ENCODE measurements around the gene PKN2. TPM values are rescaled to one million over a fixed set of nuclear protein-coding genes. Genes with fewer than 3 reads are reported as not detected.

PKN2 gene
- total and polyA plus RNA-seq, 8 donors = 6.5 to 28.8 (median 16.0) TPM

DNA sequence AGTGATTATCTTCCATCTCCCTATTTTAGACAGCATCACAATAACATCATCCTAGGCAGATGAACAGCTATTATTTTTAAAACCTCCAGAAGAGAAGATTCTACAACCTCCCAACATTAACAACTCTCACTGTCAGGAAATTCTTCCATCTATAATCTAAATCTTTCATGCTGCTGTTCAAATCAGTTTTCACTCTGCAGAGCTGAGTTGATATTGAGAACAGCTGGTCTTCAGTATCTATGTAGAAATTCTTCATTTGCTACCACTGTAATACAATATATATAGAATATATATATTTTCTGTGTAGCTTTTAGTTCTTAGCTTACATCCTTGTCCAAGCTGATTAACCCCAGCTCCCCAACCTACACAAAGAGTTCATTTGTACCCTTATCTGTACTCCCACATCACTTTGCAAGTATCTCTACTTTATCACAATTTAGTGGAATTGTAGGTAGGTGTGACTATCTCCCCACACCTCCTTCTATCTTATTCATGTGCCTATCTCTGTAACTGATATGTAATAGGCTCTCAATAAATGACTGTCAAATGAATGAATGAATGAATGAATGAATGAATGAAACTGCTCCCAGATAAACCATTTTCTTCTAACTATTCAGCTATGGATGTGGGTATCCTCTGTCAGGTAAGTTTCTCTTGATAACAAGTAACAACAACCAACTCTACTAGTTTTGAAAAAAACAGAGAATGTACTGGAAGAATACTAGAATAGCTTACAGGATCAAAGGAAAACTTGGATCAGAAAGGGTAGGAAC is 37.4 kb upstream of the PKN2 start:
- DNase-seq (no peak), ATAC-seq (no peak), FAIRE-seq (no peak)
- Histone ChIP-seq H3K9me3 (no peaks in the 10 kb centered on the region), H3K4me3 (no peak overlapping the region), H3K27me3 (no peaks in the 10 kb centered on the region), H3K4me1 (no peaks in the 10 kb centered on the region), H3K27ac (no peak overlapping the region), H3K36me3 (no peaks in the 10 kb centered on the region)
- TF ChIP-seq, protein P1, sequence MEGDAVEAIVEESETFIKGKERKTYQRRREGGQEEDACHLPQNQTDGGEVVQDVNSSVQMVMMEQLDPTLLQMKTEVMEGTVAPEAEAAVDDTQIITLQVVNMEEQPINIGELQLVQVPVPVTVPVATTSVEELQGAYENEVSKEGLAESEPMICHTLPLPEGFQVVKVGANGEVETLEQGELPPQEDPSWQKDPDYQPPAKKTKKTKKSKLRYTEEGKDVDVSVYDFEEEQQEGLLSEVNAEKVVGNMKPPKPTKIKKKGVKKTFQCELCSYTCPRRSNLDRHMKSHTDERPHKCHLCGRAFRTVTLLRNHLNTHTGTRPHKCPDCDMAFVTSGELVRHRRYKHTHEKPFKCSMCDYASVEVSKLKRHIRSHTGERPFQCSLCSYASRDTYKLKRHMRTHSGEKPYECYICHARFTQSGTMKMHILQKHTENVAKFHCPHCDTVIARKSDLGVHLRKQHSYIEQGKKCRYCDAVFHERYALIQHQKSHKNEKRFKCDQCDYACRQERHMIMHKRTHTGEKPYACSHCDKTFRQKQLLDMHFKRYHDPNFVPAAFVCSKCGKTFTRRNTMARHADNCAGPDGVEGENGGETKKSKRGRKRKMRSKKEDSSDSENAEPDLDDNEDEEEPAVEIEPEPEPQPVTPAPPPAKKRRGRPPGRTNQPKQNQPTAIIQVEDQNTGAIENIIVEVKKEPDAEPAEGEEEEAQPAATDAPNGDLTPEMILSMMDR (IDR thresholded peaks at IDR 0.05) = no peak
- intact Hi-C loops (cut with DNase I) = no loop called here

DNA sequence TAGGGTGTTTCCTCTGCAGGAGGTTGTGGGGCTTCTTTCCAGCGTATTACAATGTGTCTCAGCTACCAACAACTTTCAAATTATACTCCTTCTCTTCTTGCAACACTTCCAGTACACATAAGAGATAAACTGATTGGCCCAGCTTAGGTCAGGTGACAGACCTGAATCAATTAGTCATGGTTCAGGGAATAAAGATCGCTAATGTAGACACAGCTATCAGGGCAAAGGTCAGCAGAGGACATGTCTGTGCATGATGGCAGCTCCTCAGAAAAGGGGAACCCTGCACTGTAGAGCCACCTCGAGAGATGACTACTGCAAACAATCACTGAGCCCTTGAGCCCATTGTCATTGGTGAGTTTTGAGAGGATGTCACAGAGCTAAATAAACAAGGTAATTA is 36.8 kb upstream of the PKN2 start:
- TF ChIP-seq, protein P1 (IDR thresholded peaks at IDR 0.05) = no peak
- DNase-seq = no peak
- intact Hi-C loops (cut with DNase I) = no loop called here
- Histone ChIP-seq H3K27me3 (no peaks in the 10 kb centered on the region), H3K4me1 (no peaks in the 10 kb centered on the region), H3K36me3 (no peaks in the 10 kb centered on the region), H3K4me3 (no peak overlapping the region), H3K27ac (no peak overlapping the region), H3K9me3 (no peaks in the 10 kb centered on the region)
- peak in 1 of 4 donors; percentile 34 for ATAC-seq
- no peak for FAIRE-seq
- WGBS, 2 donors = 47% methylated on average over 3 of the region's 3 CpGs

DNA sequence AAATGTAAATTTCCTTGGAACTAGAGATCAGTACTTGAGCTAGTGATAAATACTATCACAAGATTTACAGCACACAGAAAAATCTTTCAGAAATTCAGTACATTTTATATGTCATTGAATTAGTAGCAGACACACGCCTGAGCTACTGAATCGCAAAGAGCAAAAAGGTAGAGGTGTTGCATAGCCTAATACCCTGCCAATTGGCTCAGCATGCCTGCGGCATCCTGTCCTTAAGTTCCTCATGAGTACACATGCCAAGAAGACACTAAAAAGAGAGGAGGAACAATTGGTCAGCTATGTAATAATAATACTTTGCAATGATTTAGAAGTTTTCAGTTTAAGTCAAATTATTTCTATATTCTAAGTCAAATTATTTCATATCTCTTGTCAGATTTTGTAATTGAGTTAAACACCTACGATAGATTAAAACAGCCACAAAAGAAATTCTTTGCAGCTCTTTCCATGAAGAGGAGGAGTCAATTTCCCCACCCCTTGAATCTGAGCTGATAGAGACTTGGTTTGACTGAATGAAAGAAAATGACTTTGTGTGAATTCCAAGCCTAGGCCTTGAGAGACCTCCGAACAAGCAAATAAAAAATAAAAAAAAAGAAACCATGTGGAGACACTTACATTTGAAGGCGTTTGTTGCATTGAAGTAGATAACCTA is 36.2 kb upstream of the PKN2 start:
- FAIRE-seq (no peak), DNase-seq (no peak), ATAC-seq (no peak)
- H3K4me3 ChIP-seq = no peak overlapping the region
- no peaks in the 10 kb centered on the region for H3K4me1 ChIP-seq
- no peak overlapping the region for H3K27ac ChIP-seq
- intact Hi-C loops (cut with DNase I) = no loop called here
- 75 to 83% methylated on average over 6 of the region's 6 CpGs for WGBS, 2 donors
- no peaks in the 10 kb centered on the region for H3K27me3 ChIP-seq
- H3K36me3 ChIP-seq = no peaks in the 10 kb centered on the region
- H3K9me3 ChIP-seq = no peaks in the 10 kb centered on the region
- TF ChIP-seq, protein P1 (IDR thresholded peaks at IDR 0.05) = no peak

DNA sequence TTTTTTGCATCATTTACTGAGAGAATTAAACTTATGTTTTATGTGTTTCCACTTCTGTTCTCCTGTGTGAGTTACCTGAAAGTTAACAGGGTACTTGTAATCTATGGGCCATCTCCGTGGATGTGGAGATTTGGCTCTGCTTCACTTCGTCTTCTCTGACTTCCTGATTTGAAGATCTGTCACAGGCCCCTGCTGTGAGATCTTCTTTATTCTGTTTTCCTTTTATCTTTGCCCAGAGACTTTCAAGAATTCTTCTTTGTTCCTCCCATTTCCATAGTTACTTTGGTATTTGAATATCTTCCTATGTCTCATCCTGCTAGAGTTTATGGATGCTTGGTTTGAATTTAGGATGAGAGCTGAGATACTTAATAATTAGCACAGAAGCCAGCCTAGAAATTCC is 35.4 kb upstream of the PKN2 start:
- H3K27me3 ChIP-seq = no peaks in the 10 kb centered on the region
- no peak for ATAC-seq
- H3K27ac ChIP-seq = no peak overlapping the region
- TF ChIP-seq, protein P1 (IDR thresholded peaks at IDR 0.05) = no peak
- no peak for FAIRE-seq
- no peaks in the 10 kb centered on the region for H3K9me3 ChIP-seq
- no peak for DNase-seq
- 61 to 75% methylated on average over 2 of the region's 2 CpGs for WGBS, 2 donors
- intact Hi-C loops (cut with DNase I) = no loop called here
- H3K36me3 ChIP-seq = no peaks in the 10 kb centered on the region
- H3K4me1 ChIP-seq = no peaks in the 10 kb centered on the region
- no peak overlapping the region for H3K4me3 ChIP-seq

DNA sequence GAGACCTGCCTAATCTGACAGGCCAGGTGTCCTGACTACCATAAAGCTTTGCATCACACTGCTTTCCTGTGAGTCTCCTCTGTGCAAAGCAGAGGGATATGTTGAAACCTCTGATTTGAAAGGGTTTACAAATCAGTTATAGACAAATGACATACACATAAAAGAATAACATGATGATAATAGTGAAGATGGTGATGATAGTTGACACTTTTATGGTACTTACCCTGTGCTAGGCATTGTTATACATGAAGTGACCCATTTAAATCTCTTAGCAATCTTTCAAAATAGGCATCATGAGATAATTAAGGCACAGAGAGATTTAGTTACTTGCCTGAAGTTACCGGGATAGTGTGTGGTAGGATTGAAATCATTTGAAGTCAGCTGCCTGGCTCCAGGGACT is 34.1 kb upstream of the PKN2 start:
- WGBS, 2 donors = 70 to 77% methylated on average over 1 of the region's 1 CpG

More for the DNA sequence above, 34.1 kb upstream of the PKN2 start:
- ATAC-seq (no peak), DNase-seq (no peak), FAIRE-seq (no peak)
- no peaks in the 10 kb centered on the region for H3K9me3 ChIP-seq
- intact Hi-C loops (cut with DNase I) = no loop called here
- H3K4me3 ChIP-seq = no peak overlapping the region
- no peaks in the 10 kb centered on the region for H3K4me1 ChIP-seq
- H3K36me3 ChIP-seq = no peaks in the 10 kb centered on the region
- TF ChIP-seq, protein P1 (IDR thresholded peaks at IDR 0.05) = no peak
- H3K27ac ChIP-seq = no peak overlapping the region
- H3K27me3 ChIP-seq = no peaks in the 10 kb centered on the region

Data from pancreas (tissue), 10 donors.